ENCODE results near the gene DYNLRB1.

DYNLRB1 gene

GRCh38 chr20:34535857-34536256 lies 19.6 kb downstream of the DYNLRB1 start:
- no peak for TF ChIP-seq CTCF (IDR thresholded peaks at IDR 0.05; ENCODE audit: control insufficient read depth, extremely low read depth, insufficient read depth)
- no peak overlapping the region for H3K4me3 ChIP-seq (ENCODE audit: low read depth, low read length)
- DNase-seq (ENCODE audit: low read depth), result no peak

DNA sequence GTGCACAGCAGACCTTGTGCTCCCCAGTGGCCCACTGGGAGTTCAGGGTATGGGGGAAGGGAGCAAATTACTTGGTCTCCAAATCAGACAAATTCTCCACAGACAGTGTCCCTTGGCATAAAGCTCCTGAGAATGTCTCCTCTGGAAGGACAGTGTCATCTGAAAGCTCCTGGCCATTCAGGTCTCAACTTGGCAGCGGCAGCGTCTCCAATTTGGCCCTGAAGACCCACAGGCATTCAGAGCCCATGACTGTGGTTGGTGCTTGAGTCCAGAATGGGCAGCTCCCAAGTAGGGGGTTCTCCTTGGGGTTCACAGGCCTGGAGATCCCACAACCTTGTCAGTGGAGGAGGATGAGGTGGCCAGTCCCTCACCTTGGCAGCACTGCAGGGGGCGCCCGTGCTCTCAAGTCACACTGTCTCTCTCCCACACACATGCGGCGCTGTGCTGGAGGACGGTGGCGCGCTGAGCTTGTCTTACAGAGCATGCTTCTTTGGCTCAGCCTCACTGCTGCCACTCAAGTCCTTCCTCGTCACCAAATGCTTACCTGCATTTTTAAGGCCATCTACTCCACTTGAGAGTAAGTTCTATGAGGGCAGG lies 20.7 kb downstream of the DYNLRB1 start:
- no peak for DNase-seq (ENCODE audit: low read depth)
- peak; percentile 24; the same call in 1 of the 2 replicates for TF ChIP-seq CTCF (IDR thresholded peaks at IDR 0.05; ENCODE audit: control insufficient read depth, extremely low read depth, insufficient read depth)
- H3K4me3 ChIP-seq (ENCODE audit: low read depth, low read length), result no peak overlapping the region

DNA sequence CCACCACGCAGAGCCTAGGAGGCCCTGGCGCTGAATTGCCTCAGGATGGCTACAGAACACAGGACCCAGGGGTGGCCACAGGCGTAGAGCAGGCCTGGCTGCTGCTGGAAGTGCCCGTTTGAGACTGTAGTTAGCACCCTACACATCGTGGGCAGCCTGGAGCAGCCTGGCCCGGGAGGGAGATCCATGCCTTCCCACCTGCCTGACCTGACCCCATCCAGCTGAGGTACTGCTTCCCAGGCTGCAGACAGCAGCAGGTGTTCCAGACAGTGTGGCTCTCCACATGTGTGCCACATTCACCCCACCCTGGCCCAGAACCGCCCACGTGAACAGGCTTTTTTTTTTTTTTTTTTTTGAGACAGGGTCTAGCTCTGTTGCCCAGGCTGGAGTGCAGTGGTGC lies 21.4 kb downstream of the DYNLRB1 start:
- no peak for TF ChIP-seq CTCF (IDR thresholded peaks at IDR 0.05; ENCODE audit: control insufficient read depth, extremely low read depth, insufficient read depth)
- H3K4me3 ChIP-seq (ENCODE audit: low read depth, low read length), result no peak overlapping the region
- no peak for DNase-seq (ENCODE audit: low read depth)

DNA sequence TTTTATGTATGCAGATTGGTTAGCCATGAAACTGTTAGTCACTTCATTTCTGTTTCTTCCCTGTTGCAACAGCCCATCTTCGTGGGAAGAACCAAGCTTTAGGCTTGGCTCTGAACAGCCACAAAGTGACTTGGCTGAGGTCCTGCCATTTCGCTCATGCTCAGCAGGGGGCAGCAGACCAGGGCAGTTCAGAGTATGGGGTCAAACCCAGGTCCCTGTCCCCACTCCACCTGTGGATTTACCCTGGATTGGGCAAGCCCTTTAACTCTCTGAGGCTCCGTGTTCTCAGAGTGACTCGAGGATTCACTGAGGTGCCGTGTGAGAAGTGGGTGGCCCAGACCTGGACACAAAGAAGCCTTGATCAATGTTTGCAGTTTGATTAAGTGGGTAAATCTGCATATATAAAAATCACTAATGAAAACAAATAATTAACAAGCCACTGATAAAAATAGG lies 22.5 kb downstream of the DYNLRB1 start:
- DNase-seq (ENCODE audit: low read depth), result no peak
- no peak overlapping the region for H3K4me3 ChIP-seq (ENCODE audit: low read depth, low read length)
- TF ChIP-seq CTCF (IDR thresholded peaks at IDR 0.05; ENCODE audit: control insufficient read depth, extremely low read depth, insufficient read depth), result peak; percentile 75

DNA sequence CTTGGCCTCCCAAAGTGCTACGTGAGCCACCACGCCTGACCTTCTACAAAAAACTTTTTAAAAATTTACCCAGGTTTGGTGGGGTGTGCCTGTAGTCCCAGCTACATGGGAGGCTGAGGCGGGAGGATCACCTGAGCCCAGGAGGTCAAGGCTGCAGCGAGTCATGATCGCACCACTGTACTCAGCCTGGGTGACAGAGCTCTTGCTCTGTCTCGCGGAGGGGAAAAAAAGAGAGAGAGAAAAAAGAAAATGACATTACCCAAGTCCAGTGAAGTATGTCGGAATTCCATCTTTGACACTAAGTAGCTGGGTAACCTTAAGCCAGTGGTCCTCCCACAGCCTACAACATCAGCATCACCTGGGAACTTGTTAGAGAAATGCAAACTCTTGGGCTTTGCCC lies 23.5 kb downstream of the DYNLRB1 start:
- TF ChIP-seq CTCF (IDR thresholded peaks at IDR 0.05; ENCODE audit: control insufficient read depth, extremely low read depth, insufficient read depth), result no peak
- H3K4me3 ChIP-seq (ENCODE audit: low read depth, low read length), result no peak overlapping the region
- no peak for DNase-seq (ENCODE audit: low read depth)

DNA sequence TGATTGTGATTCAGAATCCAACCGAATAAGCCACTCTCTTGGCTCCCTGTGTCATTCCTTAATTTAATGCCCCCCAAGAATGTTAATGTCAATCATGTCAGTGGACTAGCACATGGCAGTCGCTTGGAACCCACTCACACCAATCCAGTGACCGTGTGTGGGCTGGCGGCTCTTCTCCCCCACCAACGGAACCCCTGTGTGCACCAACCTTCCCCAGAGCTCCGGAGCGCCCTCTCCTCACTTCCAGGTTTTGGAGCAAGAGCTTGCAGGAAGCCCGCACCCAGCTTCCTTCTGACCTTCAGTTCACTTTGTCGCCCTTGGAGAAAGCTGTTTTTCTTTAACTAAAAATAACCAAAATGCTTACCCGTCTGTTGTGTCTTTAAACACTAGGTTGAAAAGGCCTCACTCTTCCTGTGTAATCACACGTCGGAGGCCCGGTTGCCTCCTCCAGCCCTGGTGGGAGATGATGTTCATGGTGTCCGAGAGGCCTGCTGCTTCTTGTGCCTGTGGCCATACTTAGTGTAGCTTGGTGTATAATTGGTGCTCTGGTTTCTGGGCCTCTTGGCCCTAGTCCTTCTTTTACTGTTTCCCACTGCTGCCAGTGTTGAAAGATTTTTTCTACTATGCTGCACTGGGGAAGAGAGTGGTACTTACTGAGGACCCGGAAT lies 24.5 kb downstream of the DYNLRB1 start:
- DNase-seq (ENCODE audit: low read depth), result no peak
- no peak overlapping the region for H3K4me3 ChIP-seq (ENCODE audit: low read depth, low read length)
- TF ChIP-seq CTCF (IDR thresholded peaks at IDR 0.05; ENCODE audit: control insufficient read depth, extremely low read depth, insufficient read depth), result no peak

Measured in LNCaP clone FGC (cell line).